K562 (cell line): ENCODE measurements around the gene ABCA10. TPM values are rescaled to one million over a fixed set of nuclear protein-coding genes. Genes with fewer than 3 reads are reported as not detected.
A peak's percentile ranks its signal among the peaks of the same experiment; 100 is the strongest.

Experiments used
- ATF6 ChIP-seq: sonication (generic); formaldehyde crosslinking; IDR thresholded peaks from 2 replicates; pipeline ENCODE4 v1.4.0; 2020; ENCODE audit warnings: mild to moderate bottlenecking, missing genetic modification reagents
- C11orf30 ChIP-seq: fragments of 450-650 bp; IDR thresholded peaks from 2 replicates; pipeline ENCODE4 v1.6.1; 2016; ENCODE audit warnings: low read depth, mild to moderate bottlenecking
- CC2D1A ChIP-seq: fragments of 450-650 bp; IDR thresholded peaks from 2 replicates; pipeline ENCODE4 v1.6.1; 2017; ENCODE audit warnings: mild to moderate bottlenecking
- E2F6 ChIP-seq, 2 experiments: IDR thresholded peaks; 2 replicates each; pipeline ENCODE4 v1.6.1; 2011; ENCODE audit warnings: borderline replicate concordance in 1 of 2, control low read depth in 1 of 2, low read depth in 1 of 2, low read length in 1 of 2, mild to moderate bottlenecking in 1 of 2, mixed read lengths in 1 of 2, moderate library complexity in 1 of 2; ENCODE audit not compliant: insufficient read depth in 1 of 2, insufficient read length in 1 of 2, poor library complexity in 1 of 2, severe bottlenecking in 1 of 2; ENCODE audit errors: extremely low read depth in 1 of 2
- ELK3 ChIP-seq: fragments of 450-650 bp; formaldehyde crosslinking; IDR thresholded peaks from 2 replicates; pipeline ENCODE4 v1.4.0; 2020; ENCODE audit warnings: mild to moderate bottlenecking
- EWSR1 ChIP-seq: fragments of 450-650 bp; IDR thresholded peaks from 2 replicates; pipeline ENCODE4 v1.6.1; 2018; ENCODE audit warnings: borderline replicate concordance, mild to moderate bottlenecking, low read depth, moderate library complexity; ENCODE audit not compliant: partially characterized antibody
- FOSL1 ChIP-seq: fragments of 200-800 bp; sonication (Bioruptor generic); conservative IDR thresholded peaks from 2 replicates; pipeline ENCODE4 v1.6.1; 2016; ENCODE audit warnings: missing genetic modification characterization, missing compliant biosample characterization
- GATAD2A ChIP-seq: fragments of 450-650 bp; IDR thresholded peaks from 2 replicates; pipeline ENCODE4 v1.6.1; 2017
- MEF2D ChIP-seq: conservative IDR thresholded peaks from 2 replicates; pipeline ENCODE4 v1.6.1; 2016; ENCODE audit warnings: low read depth, missing genetic modification characterization, missing compliant biosample characterization
- MXD1 ChIP-seq: fragments of 250-450 bp; sonication (Bioruptor Pico); IDR thresholded peaks from 2 replicates; pipeline ENCODE4 v1.8.0; 2021; ENCODE audit warnings: borderline replicate concordance, mild to moderate bottlenecking, moderate library complexity; ENCODE audit not compliant: poor library complexity, severe bottlenecking
- PBX2 ChIP-seq, 2 experiments: IDR thresholded peaks in 1 of 2; conservative IDR thresholded peaks in 1 of 2; 2 replicates each; pipeline ENCODE4 v1.6.1; 2016; ENCODE audit warnings: low read depth in 2 of 2, mild to moderate bottlenecking in 1 of 2, missing compliant biosample characterization in 1 of 2, missing genetic modification characterization in 1 of 2, moderate library complexity in 1 of 2
- RBM15 ChIP-seq: fragments of 200-400 bp; formaldehyde crosslinking; IDR thresholded peaks from 2 replicates; pipeline ENCODE4 v1.6.1; 2018; ENCODE audit warnings: mild to moderate bottlenecking, low read length, moderate library complexity; ENCODE audit not compliant: insufficient read depth
- SMAD3 ChIP-seq: fragments of 450-650 bp; formaldehyde crosslinking; conservative IDR thresholded peaks from 2 replicates; pipeline ENCODE4 v1.4.0; 2020; ENCODE audit warnings: mild to moderate bottlenecking
- SOX6 ChIP-seq: fragments of 450-650 bp; IDR thresholded peaks from 2 replicates; pipeline ENCODE4 v1.6.1; 2014; ENCODE audit warnings: mild to moderate bottlenecking
- ZNF217 ChIP-seq: sonication (generic); formaldehyde crosslinking; IDR thresholded peaks from 2 replicates; pipeline ENCODE4 v1.8.0; 2022; ENCODE audit warnings: mild to moderate bottlenecking, missing genetic modification reagents
- polyA plus RNA-seq, 8 experiments: library from polyadenylated mRNA; depleted of rRNA in 4 of 8; stranded (reverse) in 5 of 8; unstranded in 3 of 8; fragments of >200 nt; fragmentation: Nextera tagmentation in 2 of 8; fragmentation: Illumina TruSeq in 1 of 8; extraction: Ambion mirVana in 2 of 8; extraction: Trizol in 1 of 8; gene quantifications; 2 replicates each; pipeline versions ENCODE4 v1.2.1 to v1.2.3, GENCODE V29; 2011 to 2014; ENCODE audit warnings: inconsistent platforms in 1 of 8, missing spikeins in 1 of 8
- total RNA-seq, 7 experiments: library from RNA; depleted of rRNA in 6 of 7; stranded (reverse); fragments of >200 nt in 6 of 7; fragmentation: Illumina TruSeq in 2 of 7; extraction: Trizol in 2 of 7; gene quantifications; 2 replicates each; pipeline versions ENCODE4 v1.2.1 to v1.2.3, GENCODE V29; 2011 to 2021; ENCODE audit warnings: low replicate concordance in 1 of 7
- TF ChIP-seq, protein P1 (sequence below): IDR thresholded peaks from 3 replicates; pipeline ENCODE4 v1.6.1; 2011; ENCODE audit warnings: borderline replicate concordance, mild to moderate bottlenecking, moderate library complexity; ENCODE audit not compliant: insufficient read length; ENCODE audit errors: extremely low read depth

ABCA10 gene
- total and polyA plus RNA-seq, 9 of the 15 experiments (the other 6 are each of a cell fraction or from before 2014, with no cell fraction given): 0.04 to 0.45 (median 0.15) TPM; not detected in 1

DNA sequence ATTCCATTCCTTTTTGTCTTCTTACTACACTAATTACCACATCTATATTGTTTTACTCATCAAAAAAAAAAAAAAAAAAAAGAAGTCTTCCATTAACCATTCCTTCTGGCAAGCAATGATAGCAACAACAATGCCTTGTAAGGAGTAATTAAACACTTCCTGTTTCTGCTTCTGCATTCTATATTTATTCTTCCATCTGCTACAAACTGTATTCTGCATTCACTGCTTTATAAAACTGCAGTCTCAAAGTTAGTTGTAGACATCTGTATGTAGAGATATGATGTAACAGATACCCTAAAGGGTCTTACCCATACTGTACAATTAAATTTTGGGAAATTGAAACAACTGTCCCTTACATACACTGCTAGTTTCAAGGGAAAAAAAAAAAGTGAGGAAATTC, 58.2 kb downstream of the ABCA10 start (continued):
- TF ChIP-seq, protein P1, sequence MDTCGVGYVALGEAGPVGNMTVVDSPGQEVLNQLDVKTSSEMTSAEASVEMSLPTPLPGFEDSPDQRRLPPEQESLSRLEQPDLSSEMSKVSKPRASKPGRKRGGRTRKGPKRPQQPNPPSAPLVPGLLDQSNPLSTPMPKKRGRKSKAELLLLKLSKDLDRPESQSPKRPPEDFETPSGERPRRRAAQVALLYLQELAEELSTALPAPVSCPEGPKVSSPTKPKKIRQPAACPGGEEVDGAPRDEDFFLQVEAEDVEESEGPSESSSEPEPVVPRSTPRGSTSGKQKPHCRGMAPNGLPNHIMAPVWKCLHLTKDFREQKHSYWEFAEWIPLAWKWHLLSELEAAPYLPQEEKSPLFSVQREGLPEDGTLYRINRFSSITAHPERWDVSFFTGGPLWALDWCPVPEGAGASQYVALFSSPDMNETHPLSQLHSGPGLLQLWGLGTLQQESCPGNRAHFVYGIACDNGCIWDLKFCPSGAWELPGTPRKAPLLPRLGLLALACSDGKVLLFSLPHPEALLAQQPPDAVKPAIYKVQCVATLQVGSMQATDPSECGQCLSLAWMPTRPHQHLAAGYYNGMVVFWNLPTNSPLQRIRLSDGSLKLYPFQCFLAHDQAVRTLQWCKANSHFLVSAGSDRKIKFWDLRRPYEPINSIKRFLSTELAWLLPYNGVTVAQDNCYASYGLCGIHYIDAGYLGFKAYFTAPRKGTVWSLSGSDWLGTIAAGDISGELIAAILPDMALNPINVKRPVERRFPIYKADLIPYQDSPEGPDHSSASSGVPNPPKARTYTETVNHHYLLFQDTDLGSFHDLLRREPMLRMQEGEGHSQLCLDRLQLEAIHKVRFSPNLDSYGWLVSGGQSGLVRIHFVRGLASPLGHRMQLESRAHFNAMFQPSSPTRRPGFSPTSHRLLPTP: no peak
- no peak for TF ChIP-seq ELK3 (CRISPR knock-in tag)
- no peak for TF ChIP-seq CC2D1A
- TF ChIP-seq FOSL1 (tag): 0 out of 2 replicates have a peak, but pooled peaks have one; percentile 22
- no peak for TF ChIP-seq EWSR1
- TF ChIP-seq ATF6 (CRISPR knock-in tag): no peak
- no peak for TF ChIP-seq GATAD2A
- TF ChIP-seq PBX2 (CRISPR knock-in tag; IDR thresholded peaks at IDR 0.05; ENCODE audit: low read depth): no peak
- no peak for TF ChIP-seq PBX2 (tag; conservative IDR thresholded peaks at IDR 0.05; ENCODE audit: low read depth)
- no peak for TF ChIP-seq E2F6 (IDR thresholded peaks at IDR 0.05; ENCODE audit: borderline replicate concordance in 1 of 2, extremely low read depth in 1 of 2, insufficient read depth in 1 of 2, insufficient read length in 1 of 2, low read depth in 1 of 2, low read length in 1 of 2, poor library complexity in 1 of 2, severe bottlenecking in 1 of 2)
- TF ChIP-seq SMAD3 (CRISPR knock-in tag): no peak
- peak; percentile 70; the same call in 1 of the 2 replicates for TF ChIP-seq MEF2D (tag)
- TF ChIP-seq ZNF217 (CRISPR knock-in tag): no peak
- TF ChIP-seq MXD1: no peak
- no peak for TF ChIP-seq C11orf30
- TF ChIP-seq RBM15: no peak
- TF ChIP-seq SOX6: peak; percentile 96
